WTC11 (cell line): Measurements from ENCODE around the gene WASF3.

Experiments used
- AFF4 ChIP-seq: sonication (generic); formaldehyde crosslinking; IDR thresholded peaks from 2 replicates; pipeline ENCODE4 v1.8.1; 2023; ENCODE audit warnings: mild to moderate bottlenecking, missing genetic modification reagents, borderline replicate concordance
- CBFB ChIP-seq: sonication (generic); formaldehyde crosslinking; IDR thresholded peaks from 2 replicates; pipeline ENCODE4 v1.8.1; 2022; ENCODE audit warnings: mild to moderate bottlenecking, low read depth, missing genetic modification reagents
- CTCF ChIP-seq: fragments of 200-600 bp; IDR thresholded peaks from 2 replicates; pipeline ENCODE4 v1.8.0; 2022; ENCODE audit warnings: antibody characterized with exemption
- ELF4 ChIP-seq: sonication (generic); formaldehyde crosslinking; IDR thresholded peaks from 2 replicates; pipeline ENCODE4 v1.8.1; 2022; ENCODE audit warnings: low read depth, mild to moderate bottlenecking, moderate library complexity, missing genetic modification reagents
- ESRRA ChIP-seq: sonication (generic); formaldehyde crosslinking; IDR thresholded peaks from 2 replicates; pipeline ENCODE4 v1.8.1; 2022; ENCODE audit warnings: mild to moderate bottlenecking, missing genetic modification reagents, borderline replicate concordance
- GABPB1 ChIP-seq: sonication (generic); formaldehyde crosslinking; IDR thresholded peaks from 2 replicates; pipeline ENCODE4 v1.8.1; 2023; ENCODE audit warnings: mild to moderate bottlenecking, missing genetic modification reagents
- HMGXB4 ChIP-seq: sonication (generic); formaldehyde crosslinking; IDR thresholded peaks from 2 replicates; pipeline ENCODE4 v1.8.1; 2023; ENCODE audit warnings: mild to moderate bottlenecking, moderate library complexity, missing genetic modification reagents
- JUN ChIP-seq: sonication (generic); formaldehyde crosslinking; IDR thresholded peaks from 2 replicates; pipeline ENCODE4 v1.8.0; 2023; ENCODE audit warnings: mild to moderate bottlenecking, missing genetic modification reagents
- SMAD4 ChIP-seq: sonication (generic); formaldehyde crosslinking; IDR thresholded peaks from 2 replicates; pipeline ENCODE4 v1.8.0; 2022; ENCODE audit warnings: mild to moderate bottlenecking, missing genetic modification reagents
- TEAD4 ChIP-seq: sonication (generic); formaldehyde crosslinking; IDR thresholded peaks from 2 replicates; pipeline ENCODE4 v1.8.0; 2022; ENCODE audit warnings: mild to moderate bottlenecking, missing genetic modification reagents
- TP53 ChIP-seq: sonication (generic); formaldehyde crosslinking; IDR thresholded peaks from 2 replicates; pipeline ENCODE4 v1.8.1; 2023; ENCODE audit warnings: mild to moderate bottlenecking, missing genetic modification reagents
- USF2 ChIP-seq: sonication (generic); formaldehyde crosslinking; IDR thresholded peaks from 2 replicates; pipeline ENCODE4 v1.8.1; 2023; ENCODE audit warnings: mild to moderate bottlenecking, missing genetic modification reagents, moderate library complexity
- ZBTB21 ChIP-seq: sonication (generic); formaldehyde crosslinking; IDR thresholded peaks from 2 replicates; pipeline ENCODE4 v1.8.1; 2023; ENCODE audit warnings: mild to moderate bottlenecking, missing genetic modification reagents, borderline replicate concordance

GRCh38 chr13:26602783-26603182, 45.3 kb downstream of the WASF3 start:
- TF ChIP-seq CTCF (no peak), HMGXB4 (CRISPR knock-in tag) (no peak), ZBTB21 (CRISPR knock-in tag) (no peak), USF2 (no peak), TP53 (CRISPR knock-in tag) (no peak), CBFB (no peak), JUN (CRISPR knock-in tag) (no peak), ELF4 (CRISPR knock-in tag) (no peak), TEAD4 (CRISPR knock-in tag) (no peak), ESRRA (CRISPR knock-in tag) (no peak), SMAD4 (CRISPR knock-in tag) (no peak), GABPB1 (CRISPR knock-in tag) (no peak), AFF4 (CRISPR knock-in tag) (no peak)
